Endodermal cell (in vitro differentiated cells): ENCODE results near the gene TBC1D9B. TPM values are rescaled to one million over a fixed set of nuclear protein-coding genes. Genes with fewer than 3 reads are reported as not detected.

Source experiments
- DNase-seq: peaks from one replicate; pipeline ENCODE4 v3.0.0-alpha.2; 2017
- H3K27ac ChIP-seq: 2 replicates; pipeline ENCODE4 v1.5.1; 2013; ENCODE audit warnings: mild to moderate bottlenecking, low read depth, low read length, moderate library complexity
- H3K27me3 ChIP-seq: 2 replicates; pipeline ENCODE4 v1.6.1; 2013; ENCODE audit warnings: mild to moderate bottlenecking, low read length, moderate library complexity; ENCODE audit not compliant: insufficient read depth, control insufficient read depth, poor library complexity, severe bottlenecking
- H3K36me3 ChIP-seq: 2 replicates; pipeline ENCODE4 v1.7.0; 2013; ENCODE audit warnings: mild to moderate bottlenecking, low read length, moderate library complexity; ENCODE audit not compliant: control insufficient read depth, insufficient read depth
- H3K4me1 ChIP-seq: one replicate; pipeline ENCODE4 v1.7.0; 2013; ENCODE audit warnings: low read length; ENCODE audit not compliant: control insufficient read depth, insufficient read depth
- H3K4me3 ChIP-seq: 2 replicates; pipeline ENCODE4 v1.5.1; 2013; ENCODE audit warnings: mild to moderate bottlenecking, low read length, moderate library complexity
- H3K9ac ChIP-seq: 2 replicates; pipeline ENCODE4 v1.6.1; 2013; ENCODE audit warnings: mild to moderate bottlenecking, low read length, moderate library complexity; ENCODE audit not compliant: poor library complexity, severe bottlenecking; ENCODE audit errors: extremely low read depth
- H3K9me3 ChIP-seq: 2 replicates; pipeline ENCODE4 v1.6.1; 2013; ENCODE audit warnings: mild to moderate bottlenecking, low read length, moderate library complexity; ENCODE audit not compliant: control insufficient read depth
- H3K27ac Mint-ChIP-seq: 2 replicates; pipeline ENCODE4 v1.8.0; 2020; ENCODE audit warnings: mixed read lengths
- H3K27me3 Mint-ChIP-seq: 2 replicates; pipeline ENCODE4 v1.8.0; 2021; ENCODE audit warnings: mild to moderate bottlenecking, mixed read lengths; ENCODE audit not compliant: insufficient read depth
- H3K36me3 Mint-ChIP-seq: 2 replicates; pipeline ENCODE4 v1.8.0; 2020; ENCODE audit warnings: low read depth, mixed read lengths
- H3K4me1 Mint-ChIP-seq: 2 replicates; pipeline ENCODE4 v1.8.0; 2020; ENCODE audit warnings: mixed read lengths
- H3K4me3 Mint-ChIP-seq: 2 replicates; pipeline ENCODE4 v1.8.0; 2020; ENCODE audit warnings: mild to moderate bottlenecking, moderate library complexity, mixed read lengths
- H3K9me3 Mint-ChIP-seq: 2 replicates; pipeline ENCODE4 v1.8.0; 2020; ENCODE audit warnings: mild to moderate bottlenecking, mixed read lengths
- WGBS, 2 experiments: methylation state at CpG; one replicate each; pipeline versions ENCODE4 v1.1.5 to v1.1.7; 2013; ENCODE audit warnings: missing lambda C conversion rate in 2 of 2, mixed read lengths in 1 of 2; ENCODE audit not compliant: insufficient coverage in 1 of 2, insufficient read length in 1 of 2; 5-methylcytosine and 5-hydroxymethylcytosine counted together
- total RNA-seq, 2 donors: library from RNA; stranded (reverse); fragmentation: NEBNext Ultra II Directional in 1 of 2; extraction: Animal tissue kit (Norgen Biotek cat#: 25700) in 1 of 2; gene quantifications; 2 replicates in 1 of 2; 3 replicates in 1 of 2; pipeline ENCODE4 v1.2.1, GENCODE V29; 2021
- TF ChIP-seq, protein P1 (sequence below): fragments of 200-600 bp; sonication (generic); conservative IDR thresholded peaks from 2 replicates; pipeline ENCODE4 v1.5.0; 2021; ENCODE audit warnings: antibody characterized with exemption, mild to moderate bottlenecking

Gene TBC1D9B
- total RNA-seq, 2 donors from 2014 or later, result 118 to 127 TPM

DNA sequence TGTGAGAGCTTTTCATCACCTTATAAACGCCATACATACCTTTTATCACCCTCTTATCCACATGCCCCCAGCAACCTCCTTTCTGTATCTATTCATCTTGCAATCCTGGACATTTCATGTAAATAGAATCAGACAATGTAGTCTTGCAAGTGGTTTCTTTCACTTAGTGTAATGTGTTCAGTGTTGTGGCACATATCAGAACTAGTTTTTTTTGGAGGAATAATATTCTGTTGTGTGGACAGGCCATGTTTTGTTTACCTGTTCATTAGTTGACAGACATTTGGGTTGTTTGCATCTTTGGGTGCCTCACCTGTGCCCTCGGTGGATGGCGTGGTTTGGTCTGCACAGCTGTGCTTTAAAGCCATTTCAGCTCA lies 85.7 kb downstream of the TBC1D9B start:
- no peak overlapping the region for H3K27ac ChIP-seq
- peak overlapping the region; percentile 93 for H3K9ac ChIP-seq
- peaks cover 43% of the 10 kb centered on the region for H3K36me3 Mint-ChIP-seq

DNA sequence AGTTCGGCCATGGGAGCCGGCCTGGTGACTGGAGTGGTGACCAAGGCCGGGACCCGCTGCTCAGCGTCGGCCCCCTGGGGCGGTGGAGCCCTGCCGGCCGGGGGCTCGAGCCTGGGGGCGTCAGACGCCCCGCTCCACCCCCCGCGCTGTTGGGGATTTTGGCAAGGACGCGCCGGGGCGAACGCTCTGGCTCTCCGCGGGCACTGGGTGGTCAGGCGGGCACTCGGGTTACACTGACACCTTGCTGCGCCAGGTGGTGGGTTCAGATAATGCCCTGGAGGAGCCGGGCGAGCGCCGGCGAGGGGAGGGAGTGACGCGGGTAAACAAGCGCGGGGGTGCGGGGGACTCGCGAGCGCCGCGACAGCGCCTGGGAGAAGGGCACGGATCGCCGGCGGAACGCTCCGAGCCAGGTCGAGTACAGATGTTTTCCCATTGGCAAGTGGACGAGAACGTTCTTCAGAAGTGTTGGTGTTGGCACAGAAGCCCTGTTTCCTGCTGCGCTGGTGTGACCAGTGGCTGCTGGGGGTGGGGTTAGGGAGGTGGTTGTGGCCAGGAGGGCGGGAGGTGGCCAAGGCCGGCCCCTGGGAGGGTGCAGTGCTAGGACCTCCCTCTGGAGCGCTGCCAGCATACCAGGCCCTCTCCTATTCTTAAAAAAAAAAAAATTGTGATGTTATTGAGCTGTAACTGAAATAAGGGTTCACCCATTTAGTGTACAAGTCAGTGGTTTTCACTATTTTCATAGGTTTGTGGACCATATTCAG lies 86.2 kb downstream of the TBC1D9B start:
- WGBS, 2 experiments, result 0% methylated on average over 24 to 53 of the region's 54 CpGs
- H3K9me3 ChIP-seq, result no peaks in the 10 kb centered on the region
- Mint-ChIP-seq H3K4me3 (peak overlapping the region; percentile 90), H3K27ac (peak overlapping the region; percentile 97), H3K9me3 (no peaks in the 10 kb centered on the region), H3K27me3 (no peaks in the 10 kb centered on the region), H3K4me1 (peaks cover 29% of the 10 kb centered on the region), H3K36me3 (peaks cover 38% of the 10 kb centered on the region)
- TF ChIP-seq, protein P1, sequence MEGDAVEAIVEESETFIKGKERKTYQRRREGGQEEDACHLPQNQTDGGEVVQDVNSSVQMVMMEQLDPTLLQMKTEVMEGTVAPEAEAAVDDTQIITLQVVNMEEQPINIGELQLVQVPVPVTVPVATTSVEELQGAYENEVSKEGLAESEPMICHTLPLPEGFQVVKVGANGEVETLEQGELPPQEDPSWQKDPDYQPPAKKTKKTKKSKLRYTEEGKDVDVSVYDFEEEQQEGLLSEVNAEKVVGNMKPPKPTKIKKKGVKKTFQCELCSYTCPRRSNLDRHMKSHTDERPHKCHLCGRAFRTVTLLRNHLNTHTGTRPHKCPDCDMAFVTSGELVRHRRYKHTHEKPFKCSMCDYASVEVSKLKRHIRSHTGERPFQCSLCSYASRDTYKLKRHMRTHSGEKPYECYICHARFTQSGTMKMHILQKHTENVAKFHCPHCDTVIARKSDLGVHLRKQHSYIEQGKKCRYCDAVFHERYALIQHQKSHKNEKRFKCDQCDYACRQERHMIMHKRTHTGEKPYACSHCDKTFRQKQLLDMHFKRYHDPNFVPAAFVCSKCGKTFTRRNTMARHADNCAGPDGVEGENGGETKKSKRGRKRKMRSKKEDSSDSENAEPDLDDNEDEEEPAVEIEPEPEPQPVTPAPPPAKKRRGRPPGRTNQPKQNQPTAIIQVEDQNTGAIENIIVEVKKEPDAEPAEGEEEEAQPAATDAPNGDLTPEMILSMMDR, result peak; percentile 39
- H3K27ac ChIP-seq, result peak overlapping the region; percentile 73
- H3K4me3 ChIP-seq, result peak overlapping the region; percentile 88
- peaks cover 22% of the 10 kb centered on the region for H3K4me1 ChIP-seq
- peak; percentile 94 for DNase-seq
- H3K36me3 ChIP-seq, result peaks cover 30% of the 10 kb centered on the region
- peak overlapping the region; percentile 93 for H3K9ac ChIP-seq
- H3K27me3 ChIP-seq, result no peaks in the 10 kb centered on the region

More for the DNA sequence above, 85.7 kb downstream of the TBC1D9B start:
- TF ChIP-seq, protein P1, result no peak
- H3K27ac Mint-ChIP-seq, result no peak overlapping the region
- H3K9me3 Mint-ChIP-seq, result no peaks in the 10 kb centered on the region
- H3K36me3 ChIP-seq, result peaks cover 36% of the 10 kb centered on the region
- H3K4me3 Mint-ChIP-seq, result peak overlapping the region; percentile 90
- peaks cover 29% of the 10 kb centered on the region for H3K4me1 Mint-ChIP-seq
- DNase-seq, result no peak
- H3K27me3 Mint-ChIP-seq, result no peaks in the 10 kb centered on the region
- WGBS, 2 experiments, result 85 to 93% methylated on average over 3 of the region's 3 CpGs
- H3K4me3 ChIP-seq, result peak overlapping the region; percentile 88
- H3K27me3 ChIP-seq, result no peaks in the 10 kb centered on the region
- peaks cover 22% of the 10 kb centered on the region for H3K4me1 ChIP-seq
- no peaks in the 10 kb centered on the region for H3K9me3 ChIP-seq

DNA sequence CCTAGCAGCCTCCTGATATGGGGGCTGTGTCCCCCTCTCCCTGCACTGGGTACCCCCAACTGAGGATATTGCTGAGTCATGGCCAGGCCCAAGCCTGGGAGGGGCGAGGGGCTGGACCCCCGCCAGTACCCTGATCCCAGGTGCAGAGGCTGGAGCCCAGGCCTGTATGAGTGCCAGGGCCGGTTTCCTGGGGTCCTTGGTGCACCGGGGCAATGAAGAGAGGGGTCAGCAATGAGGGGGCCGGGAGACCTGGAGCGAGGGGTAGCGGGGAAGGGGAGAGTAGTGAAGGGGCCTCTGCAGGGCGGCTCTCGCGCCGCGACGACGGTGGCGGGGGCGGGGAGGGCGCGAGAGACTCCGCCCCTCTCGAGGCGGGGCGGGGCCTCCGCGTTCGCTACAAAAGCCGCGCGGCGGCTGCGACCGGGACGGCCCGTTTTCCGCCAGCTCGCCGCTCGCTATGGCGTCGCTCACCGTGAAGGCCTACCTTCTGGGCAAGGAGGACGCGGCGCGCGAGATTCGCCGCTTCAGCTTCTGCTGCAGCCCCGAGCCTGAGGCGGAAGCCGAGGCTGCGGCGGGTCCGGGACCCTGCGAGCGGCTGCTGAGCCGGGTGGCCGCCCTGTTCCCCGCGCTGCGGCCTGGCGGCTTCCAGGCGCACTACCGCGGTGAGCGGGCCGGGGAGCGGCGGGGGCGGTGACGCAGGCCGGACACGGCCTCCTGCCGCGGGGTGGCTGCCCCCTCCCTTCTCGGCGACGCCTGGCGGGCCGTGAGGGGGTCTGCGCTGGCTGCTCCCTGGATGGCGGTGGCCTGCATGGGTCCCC lies 87.0 kb downstream of the TBC1D9B start, which contains the start of gene SQSTM1:
Gene SQSTM1, plus strand, starts transcription at position 423 of the 815 bp plus-strand sequence. Its CDS starts 32 bp downstream, at position 455.
- peak; percentile 90 for DNase-seq
- H3K4me1 Mint-ChIP-seq, result peaks cover 29% of the 10 kb centered on the region
- peaks cover 23% of the 10 kb centered on the region for H3K36me3 ChIP-seq
- peak within 1 kb of the TSS; percentile 73 for H3K27ac ChIP-seq
- peaks cover 2% of the 10 kb centered on the region for H3K27me3 Mint-ChIP-seq
- peaks cover 32% of the 10 kb centered on the region for H3K36me3 Mint-ChIP-seq
- H3K4me1 ChIP-seq, result peaks cover 22% of the 10 kb centered on the region
- no peaks in the 10 kb centered on the region for H3K27me3 ChIP-seq
- TF ChIP-seq, protein P1, result peak; percentile 47
- 0 to 3% methylated on average over 46 to 81 of the region's 81 CpGs for WGBS, 2 experiments
- H3K9me3 ChIP-seq, result no peaks in the 10 kb centered on the region
- H3K9me3 Mint-ChIP-seq, result no peaks in the 10 kb centered on the region
- peak within 1 kb of the TSS; percentile 93 for H3K9ac ChIP-seq
- peak within 1 kb of the TSS; percentile 88 for H3K4me3 ChIP-seq
- peak within 1 kb of the TSS; percentile 97 for H3K27ac Mint-ChIP-seq
- peak within 1 kb of the TSS; percentile 90 for H3K4me3 Mint-ChIP-seq
